Stimulated activated CD4-positive, alpha-beta T cell treated with anti-CD3 and anti-CD28 coated beads, Interleukin-12 subunit alpha, Interleukin-12 subunit beta, amount 100 ng/mL, for 24 hours (primary cell): ENCODE data around the gene FGF12.

Experiments
- DNase-seq, 2 experiments: peaks; one replicate each; pipeline ENCODE4 v3.0.0-alpha.2; 2020; ENCODE audit warnings: low read depth in 2 of 2

The FGF12 gene

DNA sequence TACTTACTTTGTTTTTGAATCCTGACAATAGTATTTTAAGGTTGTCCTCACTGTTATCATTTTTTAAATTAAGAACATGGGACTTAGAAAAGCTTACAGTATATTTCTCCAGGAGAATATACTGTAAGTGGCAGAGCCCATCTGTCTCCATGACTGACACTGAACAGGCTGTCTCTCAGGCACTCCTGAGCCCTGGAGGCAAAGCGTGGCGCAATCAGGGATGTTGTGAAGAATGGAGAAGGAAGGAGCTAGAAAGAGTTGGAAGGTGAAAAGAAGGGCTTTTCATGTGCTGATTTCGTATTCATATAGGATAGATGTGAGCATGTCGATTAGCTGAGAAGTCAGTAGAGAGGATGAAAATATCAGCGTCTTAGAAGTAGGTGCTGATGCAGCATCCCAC, 41.5 kb downstream of the FGF12 start:
- no peak for DNase-seq

DNA sequence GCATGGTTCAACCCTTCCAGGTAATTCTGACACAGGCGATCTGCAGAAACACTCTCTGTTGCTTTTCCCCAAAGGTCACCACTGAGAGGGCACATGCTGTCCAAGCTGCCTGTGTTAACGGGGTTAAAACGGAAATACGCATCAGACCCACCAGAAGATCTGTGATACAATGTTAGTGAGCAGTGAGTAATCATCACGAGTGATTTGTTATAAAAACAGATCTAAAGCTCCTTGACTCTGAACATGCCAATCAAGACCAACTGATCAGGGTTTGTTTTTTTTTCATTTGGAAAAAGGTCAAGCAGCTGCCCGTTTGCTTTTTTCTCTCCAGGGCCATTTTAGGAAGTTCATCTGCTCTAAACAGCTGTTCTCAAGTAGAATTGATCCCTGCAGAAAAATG, 43.2 kb downstream of the FGF12 start:
- no peak for DNase-seq

DNA sequence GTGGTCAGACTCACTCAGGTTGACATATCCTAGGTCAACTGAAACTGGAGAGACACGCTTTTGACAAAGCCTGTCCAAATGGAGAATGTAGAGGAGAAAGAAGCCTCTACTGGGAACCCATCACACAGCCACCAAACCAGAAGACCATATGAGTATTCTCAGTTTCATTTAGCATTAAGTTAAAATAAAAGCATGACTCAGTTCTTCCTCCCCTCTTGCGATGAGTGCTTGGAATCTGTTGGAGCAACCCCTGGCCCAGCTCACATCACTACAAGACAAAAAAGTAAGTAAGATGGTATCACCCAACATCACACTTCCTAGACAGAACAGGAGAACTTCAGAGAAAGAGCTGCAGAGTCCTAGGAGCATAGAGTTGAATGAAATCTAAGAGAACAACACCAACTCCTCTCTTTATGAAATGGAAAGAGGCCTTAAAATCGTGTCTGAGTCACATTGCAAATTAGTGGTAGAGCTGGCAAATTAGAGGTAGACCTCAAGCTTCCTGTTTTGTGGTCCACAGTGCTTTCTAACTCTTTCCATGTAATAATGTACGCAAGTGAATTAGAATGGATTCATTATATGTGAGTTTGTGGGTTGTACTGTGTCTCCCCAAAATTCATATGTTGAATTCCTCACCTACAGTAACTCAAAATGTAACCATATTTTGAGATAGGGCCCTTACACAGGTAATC, 51.2 kb downstream of the FGF12 start:
- DNase-seq, result peak in 1 of 2 experiments; percentile 8

- DNase-seq, result no peak
Observed at GRCh38 chr3:192655628-192656027, 71.7 kb downstream of the FGF12 start.

DNA sequence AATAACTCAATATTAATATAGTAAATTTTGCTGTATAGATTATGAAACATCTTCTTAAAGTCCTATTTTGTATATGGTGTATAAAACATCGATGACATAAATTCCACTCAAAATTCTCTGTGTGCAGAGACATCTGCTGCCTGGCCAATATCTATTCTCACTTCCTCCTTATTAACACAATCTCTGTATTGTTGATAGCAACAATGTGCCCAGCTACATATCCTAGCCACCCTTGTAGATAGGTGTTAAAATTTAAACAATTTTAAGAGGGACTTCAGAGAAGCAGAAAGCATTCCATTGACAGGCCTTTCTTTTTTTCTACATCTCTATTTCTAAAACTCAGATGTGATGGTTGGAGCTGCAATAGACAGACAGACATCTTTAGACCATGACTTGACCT, 72.3 kb downstream of the FGF12 start:
- DNase-seq, result no peak

GRCh38 chr3:192653862-192654261, 73.5 kb downstream of the FGF12 start:
- DNase-seq, result no peak

DNA sequence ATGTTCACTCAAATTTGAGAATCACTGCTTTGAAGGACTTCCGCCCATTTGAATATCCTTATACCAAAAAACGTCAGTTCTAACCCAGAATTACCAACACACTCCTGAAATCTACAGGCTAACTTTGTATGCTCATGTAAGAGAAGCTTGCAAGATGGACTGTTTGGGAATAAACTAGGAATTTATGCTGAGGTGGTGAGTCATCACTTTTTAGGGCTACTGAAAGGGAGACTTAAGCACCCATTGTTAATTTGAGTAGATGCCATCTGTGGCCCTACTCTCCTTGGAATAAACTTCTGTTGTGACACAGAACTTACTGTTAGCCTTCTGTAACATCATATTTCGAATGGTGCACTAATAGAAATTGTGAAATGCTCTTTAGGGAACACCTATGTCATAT, 74.6 kb downstream of the FGF12 start:
- DNase-seq, result no peak

DNA sequence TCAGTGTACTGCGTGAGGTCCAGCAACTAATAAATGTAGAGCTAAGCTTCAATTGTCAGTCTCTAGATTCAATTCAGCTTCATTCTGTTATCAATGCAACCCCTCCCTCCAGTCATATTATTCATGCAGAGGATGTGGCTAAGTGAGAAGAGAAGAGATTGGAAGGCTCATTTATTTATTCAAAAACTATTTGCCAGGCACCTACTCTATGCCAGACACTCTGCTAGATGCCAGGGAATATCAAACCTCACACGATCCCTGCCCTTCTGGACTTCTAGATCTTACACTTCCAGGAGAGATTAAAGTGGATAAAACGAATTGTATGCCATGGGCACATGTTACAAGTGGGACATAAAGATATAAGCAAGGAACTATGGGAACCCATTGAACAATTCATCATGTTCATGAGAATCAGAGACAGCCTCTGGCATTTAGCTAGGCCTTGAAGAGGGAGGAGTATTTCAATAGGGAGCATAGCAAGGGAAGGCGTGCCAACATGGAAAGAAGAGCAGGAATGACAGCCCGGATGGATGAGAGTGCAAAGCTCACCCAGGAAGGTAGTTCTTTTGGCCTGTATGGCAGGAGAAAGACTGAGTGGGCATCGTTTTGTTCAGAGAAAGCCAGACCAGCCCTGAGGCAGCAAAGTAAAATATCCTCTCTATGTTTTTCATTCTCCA, 75.4 kb downstream of the FGF12 start:
- DNase-seq, result no peak

GRCh38 chr3:192645437-192645836, 81.9 kb downstream of the FGF12 start:
- no peak for DNase-seq

GRCh38 chr3:192642651-192643050, 84.7 kb downstream of the FGF12 start:
- DNase-seq, result no peak

DNA sequence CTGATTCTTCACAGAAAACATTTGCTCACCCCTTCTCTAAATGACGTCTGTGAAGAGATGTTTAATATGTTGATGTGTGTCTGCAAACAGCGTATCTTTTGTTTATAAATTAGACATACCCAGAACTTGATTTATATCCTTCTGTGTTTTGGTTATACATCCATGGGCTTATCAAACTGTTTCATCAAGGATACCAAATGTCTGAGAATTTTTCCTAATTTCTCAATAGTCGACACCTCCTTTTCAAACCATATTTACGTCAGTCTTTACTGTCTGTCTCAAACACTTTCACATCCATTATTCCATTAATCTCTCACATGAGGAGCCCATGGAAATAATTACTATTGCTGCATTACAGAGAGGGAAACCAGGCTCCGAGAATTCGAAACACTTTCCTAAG, 85.4 kb downstream of the FGF12 start:
- no peak for DNase-seq

GRCh38 chr3:192639987-192640386, 87.4 kb downstream of the FGF12 start:
- DNase-seq, result no peak

DNA sequence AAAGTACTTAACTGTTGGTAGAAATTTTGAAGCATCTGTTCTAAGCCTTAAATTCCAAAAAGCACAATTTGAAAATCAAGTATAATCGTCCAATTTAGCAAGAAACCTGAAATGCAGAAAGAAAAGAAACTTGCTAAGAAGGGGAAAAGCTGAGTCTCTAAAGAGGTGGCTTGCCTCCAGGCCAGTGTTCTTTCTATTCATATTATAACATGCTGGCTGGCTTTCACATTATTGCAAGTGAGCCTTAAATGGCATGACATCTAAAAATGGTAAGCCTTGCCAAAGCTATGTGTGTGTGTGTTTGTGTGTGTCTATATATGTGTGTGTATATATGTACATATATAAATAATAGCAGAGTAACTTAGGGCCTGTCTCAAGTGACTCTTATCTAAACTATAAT, 89.5 kb downstream of the FGF12 start:
- DNase-seq, result no peak

DNA sequence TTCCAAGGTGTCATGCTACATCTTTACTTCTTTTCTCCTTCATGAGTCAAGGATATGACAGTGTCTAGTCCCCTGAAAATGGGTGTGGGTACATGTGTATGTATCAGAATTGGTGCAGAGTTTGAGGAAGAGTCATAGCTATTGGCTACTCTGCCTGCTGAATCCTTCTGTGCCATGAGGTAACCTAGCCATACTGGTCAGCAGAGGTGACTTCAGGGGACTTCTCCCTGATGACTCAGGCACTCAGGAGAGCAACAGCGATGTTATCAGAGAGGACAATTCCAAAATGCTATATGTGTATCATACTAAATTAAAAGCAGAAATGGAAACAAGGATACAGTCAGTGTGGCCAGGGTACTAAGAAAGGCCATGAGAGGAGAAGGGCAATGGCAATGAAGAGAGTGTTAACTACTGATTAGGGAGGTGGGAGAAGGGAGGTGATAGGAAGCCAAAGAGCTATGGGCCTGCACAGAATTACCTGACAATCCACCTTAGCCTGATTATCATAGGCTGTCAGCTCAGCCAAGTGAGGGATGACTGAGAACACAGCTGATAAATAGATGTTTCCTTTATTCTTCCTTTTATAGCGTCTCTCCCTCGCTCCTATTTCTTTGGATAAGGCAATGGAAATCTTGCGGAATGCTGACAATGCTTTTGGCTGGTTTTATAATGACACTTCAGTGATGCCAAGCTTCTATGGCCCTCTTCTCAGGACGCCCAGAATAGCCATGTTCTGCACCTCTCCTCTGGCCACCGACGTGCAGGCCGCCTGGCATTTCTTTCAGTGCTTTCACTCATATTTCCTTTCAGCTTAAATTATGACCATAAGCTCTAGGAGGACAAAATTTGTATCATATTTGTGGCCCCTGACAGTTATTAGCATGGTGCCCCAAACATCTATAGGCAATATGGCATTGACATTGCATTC, 90.6 kb downstream of the FGF12 start:
- DNase-seq, result no peak

- no peak for DNase-seq
Observed at GRCh38 chr3:192629429-192629828, 97.9 kb downstream of the FGF12 start.

DNA sequence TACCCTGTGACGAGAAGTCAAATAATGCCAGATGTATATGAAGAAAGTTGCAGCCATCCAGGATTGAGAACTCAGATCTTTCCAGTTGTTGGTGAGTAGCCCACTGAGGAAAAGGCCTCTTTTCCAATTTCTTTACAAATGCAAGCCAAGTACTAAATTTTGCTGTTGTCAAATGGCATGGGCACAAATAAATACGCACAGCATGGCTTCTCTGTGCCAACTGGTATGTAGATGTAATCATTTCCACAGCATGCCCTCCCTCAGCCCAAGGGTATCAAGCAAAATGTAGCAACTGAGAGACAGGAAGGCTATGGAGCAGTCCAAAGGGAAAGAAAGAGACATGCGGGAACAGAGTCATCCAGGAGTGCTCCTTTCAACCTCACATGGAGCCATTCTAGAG, 105.4 kb downstream of the FGF12 start:
- no peak for DNase-seq

- DNase-seq, result no peak
Observed at GRCh38 chr3:192620275-192620674, 107.1 kb downstream of the FGF12 start.

- no peak for DNase-seq
Observed at GRCh38 chr3:192611411-192611810, 115.9 kb downstream of the FGF12 start.

DNA sequence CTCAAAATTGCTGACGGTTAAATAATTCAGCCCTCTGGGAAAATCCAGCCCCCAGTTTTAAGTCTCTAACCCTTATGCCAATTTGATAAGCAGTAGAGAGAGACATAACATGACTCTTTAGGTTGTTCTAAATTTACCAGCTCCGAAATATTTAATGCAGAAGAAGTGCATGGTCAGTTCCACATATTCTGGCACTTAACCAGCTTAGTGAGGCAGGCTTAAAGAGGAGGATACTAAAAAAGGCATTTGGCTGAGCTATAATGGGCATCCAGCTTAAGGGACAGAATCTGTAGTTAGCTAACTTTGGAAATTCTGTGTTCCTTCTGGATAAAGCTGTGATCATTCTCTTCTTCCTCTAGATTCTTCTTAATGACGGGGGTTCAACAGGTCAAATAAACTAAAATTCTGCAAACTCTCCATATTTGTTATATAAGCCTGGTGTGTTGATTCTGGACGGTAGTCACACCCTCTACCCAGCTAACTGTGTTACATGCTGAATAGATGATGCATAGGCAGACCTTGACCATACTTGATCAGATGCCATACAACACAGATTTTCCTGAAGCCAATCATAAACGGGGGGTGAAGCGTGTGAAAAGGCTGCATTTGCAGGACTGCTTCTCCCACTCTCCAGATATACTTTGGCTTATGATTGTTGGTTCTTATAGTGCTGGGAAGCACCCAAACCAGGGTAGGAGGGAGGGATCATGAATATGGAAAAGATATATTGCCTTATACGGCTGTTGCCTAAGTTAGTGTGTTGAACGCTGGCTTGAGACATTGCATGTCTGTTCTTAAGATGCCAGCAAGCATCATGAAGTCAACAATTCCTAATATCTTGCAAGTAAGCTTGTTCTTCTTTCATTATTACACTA, 118.4 kb downstream of the FGF12 start:
- DNase-seq, result no peak

GRCh38 chr3:192607798-192608197, 119.5 kb downstream of the FGF12 start:
- no peak for DNase-seq

- no peak for DNase-seq
Observed at GRCh38 chr3:192597913-192598312, 129.4 kb downstream of the FGF12 start.

DNA sequence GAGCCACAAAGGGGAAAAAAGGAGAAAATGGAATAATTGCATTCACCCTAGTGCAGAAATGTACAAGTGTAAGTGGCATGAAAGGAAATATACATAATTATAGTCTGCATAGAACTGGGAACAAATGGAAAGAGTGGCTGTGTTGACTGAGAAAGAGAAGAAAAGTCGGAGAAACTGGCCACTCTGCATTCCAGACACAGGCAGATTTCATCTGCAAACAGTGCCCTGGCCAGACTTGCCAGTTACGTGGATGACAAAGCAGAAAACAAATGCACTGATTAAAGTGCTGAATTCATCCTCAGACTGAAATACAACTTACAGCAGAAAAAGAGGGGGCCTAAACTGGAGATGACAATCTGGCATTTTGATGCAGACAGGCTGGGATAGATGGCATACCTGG, 129.8 kb downstream of the FGF12 start:
- DNase-seq, result no peak
